ENCODE measurements around the gene SHD. TPM values are rescaled to one million over a fixed set of nuclear protein-coding genes. Genes with fewer than 3 reads are reported as not detected.

Gene SHD
- total and polyA plus RNA-seq, 2 of the 13 experiments (the other 11 are each of a cell fraction or from before 2014, with no cell fraction given), result 0.11 to 0.20 TPM

DNA sequence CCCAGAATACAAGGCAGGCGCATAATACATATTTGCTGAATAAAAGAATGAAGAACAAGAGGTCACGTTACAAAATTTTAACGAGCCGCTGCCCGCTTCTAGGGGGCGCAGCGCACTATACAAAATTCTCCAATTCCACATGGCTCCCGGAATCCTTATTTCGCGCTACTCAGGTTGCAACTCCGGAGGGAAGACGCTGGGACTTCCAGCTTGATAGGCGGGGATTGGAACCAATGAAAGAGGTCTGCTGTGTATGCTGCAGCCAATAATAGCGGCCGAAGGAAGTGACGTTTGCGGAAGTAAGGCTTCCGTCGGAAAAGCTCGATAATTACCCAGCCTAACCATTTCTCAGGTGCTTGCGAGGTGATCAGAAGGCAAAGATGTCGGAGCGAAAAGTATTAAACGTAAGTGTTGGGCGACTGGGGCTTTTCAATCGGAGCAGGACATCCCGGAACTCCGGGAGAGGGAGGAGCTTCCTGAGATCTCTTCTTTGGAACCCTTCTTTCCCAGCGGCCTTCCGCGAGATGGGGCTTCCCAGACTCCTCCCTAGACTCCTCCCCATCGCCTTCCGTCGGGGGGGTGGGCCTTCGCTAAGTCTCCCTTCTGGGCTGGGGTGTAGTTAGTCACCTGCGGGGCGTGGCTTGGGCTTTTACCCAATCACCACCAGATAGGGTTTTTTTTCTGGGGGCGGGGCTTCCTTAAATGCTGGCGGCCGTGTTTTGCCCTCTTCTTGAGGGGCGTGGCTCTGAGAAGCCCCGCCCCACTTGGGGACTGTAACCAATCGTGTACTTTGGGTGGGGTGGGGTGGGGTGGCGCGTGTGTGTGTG lies 32.1 kb upstream of the SHD start, which contains the start of gene YJU2 (continued):
- TF ChIP-seq SMAD1 (CRISPR knock-in tag; IDR thresholded peaks at IDR 0.05; ENCODE audit: borderline replicate concordance, low read depth), result 0 out of 2 replicates have a peak, but pooled peaks have one; percentile 55
- TF ChIP-seq, protein P1, sequence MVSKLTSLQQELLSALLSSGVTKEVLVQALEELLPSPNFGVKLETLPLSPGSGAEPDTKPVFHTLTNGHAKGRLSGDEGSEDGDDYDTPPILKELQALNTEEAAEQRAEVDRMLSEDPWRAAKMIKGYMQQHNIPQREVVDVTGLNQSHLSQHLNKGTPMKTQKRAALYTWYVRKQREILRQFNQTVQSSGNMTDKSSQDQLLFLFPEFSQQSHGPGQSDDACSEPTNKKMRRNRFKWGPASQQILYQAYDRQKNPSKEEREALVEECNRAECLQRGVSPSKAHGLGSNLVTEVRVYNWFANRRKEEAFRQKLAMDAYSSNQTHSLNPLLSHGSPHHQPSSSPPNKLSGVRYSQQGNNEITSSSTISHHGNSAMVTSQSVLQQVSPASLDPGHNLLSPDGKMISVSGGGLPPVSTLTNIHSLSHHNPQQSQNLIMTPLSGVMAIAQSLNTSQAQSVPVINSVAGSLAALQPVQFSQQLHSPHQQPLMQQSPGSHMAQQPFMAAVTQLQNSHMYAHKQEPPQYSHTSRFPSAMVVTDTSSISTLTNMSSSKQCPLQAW (CRISPR knock-in tag; IDR thresholded peaks at IDR 0.05), result peak; percentile 16
- TF ChIP-seq DPF2 (CRISPR knock-in tag; IDR thresholded peaks at IDR 0.05; ENCODE audit: borderline replicate concordance, low read depth), result no peak
- TF ChIP-seq, protein P2, sequence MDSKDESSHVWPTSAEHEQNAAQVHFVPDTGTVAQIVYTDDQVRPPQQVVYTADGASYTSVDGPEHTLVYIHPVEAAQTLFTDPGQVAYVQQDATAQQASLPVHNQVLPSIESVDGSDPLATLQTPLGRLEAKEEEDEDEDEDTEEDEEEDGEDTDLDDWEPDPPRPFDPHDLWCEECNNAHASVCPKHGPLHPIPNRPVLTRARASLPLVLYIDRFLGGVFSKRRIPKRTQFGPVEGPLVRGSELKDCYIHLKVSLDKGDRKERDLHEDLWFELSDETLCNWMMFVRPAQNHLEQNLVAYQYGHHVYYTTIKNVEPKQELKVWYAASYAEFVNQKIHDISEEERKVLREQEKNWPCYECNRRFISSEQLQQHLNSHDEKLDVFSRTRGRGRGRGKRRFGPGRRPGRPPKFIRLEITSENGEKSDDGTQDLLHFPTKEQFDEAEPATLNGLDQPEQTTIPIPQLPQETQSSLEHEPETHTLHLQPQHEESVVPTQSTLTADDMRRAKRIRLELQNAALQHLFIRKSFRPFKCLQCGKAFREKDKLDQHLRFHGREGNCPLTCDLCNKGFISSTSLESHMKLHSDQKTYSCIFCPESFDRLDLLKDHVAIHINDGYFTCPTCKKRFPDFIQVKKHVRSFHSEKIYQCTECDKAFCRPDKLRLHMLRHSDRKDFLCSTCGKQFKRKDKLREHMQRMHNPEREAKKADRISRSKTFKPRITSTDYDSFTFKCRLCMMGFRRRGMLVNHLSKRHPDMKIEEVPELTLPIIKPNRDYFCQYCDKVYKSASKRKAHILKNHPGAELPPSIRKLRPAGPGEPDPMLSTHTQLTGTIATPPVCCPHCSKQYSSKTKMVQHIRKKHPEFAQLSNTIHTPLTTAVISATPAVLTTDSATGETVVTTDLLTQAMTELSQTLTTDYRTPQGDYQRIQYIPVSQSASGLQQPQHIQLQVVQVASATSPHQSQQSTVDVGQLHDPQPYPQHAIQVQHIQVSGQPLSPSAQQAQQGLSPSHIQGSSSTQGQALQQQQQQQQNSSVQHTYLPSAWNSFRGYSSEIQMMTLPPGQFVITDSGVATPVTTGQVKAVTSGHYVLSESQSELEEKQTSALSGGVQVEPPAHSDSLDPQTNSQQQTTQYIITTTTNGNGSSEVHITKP (CRISPR knock-in tag; IDR thresholded peaks at IDR 0.05; ENCODE audit: low read depth), result peak; percentile 57; the same call in 1 of the 2 replicates
- no peak for TF ChIP-seq ZNF878 (CRISPR knock-in tag; IDR thresholded peaks at IDR 0.05)
- TF ChIP-seq KDM5A (IDR thresholded peaks at IDR 0.05; ENCODE audit: borderline replicate concordance, low read length), result peak; percentile 100
- TF ChIP-seq, protein P3, sequence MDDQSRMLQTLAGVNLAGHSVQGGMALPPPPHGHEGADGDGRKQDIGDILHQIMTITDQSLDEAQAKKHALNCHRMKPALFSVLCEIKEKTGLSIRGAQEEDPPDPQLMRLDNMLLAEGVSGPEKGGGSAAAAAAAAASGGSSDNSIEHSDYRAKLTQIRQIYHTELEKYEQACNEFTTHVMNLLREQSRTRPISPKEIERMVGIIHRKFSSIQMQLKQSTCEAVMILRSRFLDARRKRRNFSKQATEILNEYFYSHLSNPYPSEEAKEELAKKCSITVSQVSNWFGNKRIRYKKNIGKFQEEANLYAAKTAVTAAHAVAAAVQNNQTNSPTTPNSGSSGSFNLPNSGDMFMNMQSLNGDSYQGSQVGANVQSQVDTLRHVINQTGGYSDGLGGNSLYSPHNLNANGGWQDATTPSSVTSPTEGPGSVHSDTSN (CRISPR knock-in tag; IDR thresholded peaks at IDR 0.05; ENCODE audit: borderline replicate concordance), result peak; percentile 96
- no peak for TF ChIP-seq ZSCAN22 (CRISPR knock-in tag; IDR thresholded peaks at IDR 0.05)
- no peak for TF ChIP-seq ZSCAN25 (CRISPR knock-in tag; IDR thresholded peaks at IDR 0.05)
- peak; percentile 82; the same call in 1 of the 2 replicates for TF ChIP-seq KDM3A (CRISPR knock-in tag; IDR thresholded peaks at IDR 0.05; ENCODE audit: low read depth)
- no peak for TF ChIP-seq PAX8 (CRISPR knock-in tag; IDR thresholded peaks at IDR 0.05; ENCODE audit: borderline replicate concordance)
- TF ChIP-seq ZNF652 (CRISPR knock-in tag; IDR thresholded peaks at IDR 0.05; ENCODE audit: borderline replicate concordance, low read depth), result no peak
- TF ChIP-seq ZNF709 (CRISPR knock-in tag; IDR thresholded peaks at IDR 0.05), result peak; percentile 64
- TF ChIP-seq ZFP36L1 (CRISPR knock-in tag; IDR thresholded peaks at IDR 0.05), result no peak
- no peak for TF ChIP-seq GTF3A (CRISPR knock-in tag; conservative IDR thresholded peaks at IDR 0.05)
- peak; percentile 97 for TF ChIP-seq GABPB1 (CRISPR knock-in tag; IDR thresholded peaks at IDR 0.05)
- no peak for TF ChIP-seq DNMT3B (CRISPR knock-in tag; conservative IDR thresholded peaks at IDR 0.05)
- TF ChIP-seq SKI (IDR thresholded peaks at IDR 0.05; ENCODE audit: partially characterized antibody), result peak; percentile 7
- no peak for TF ChIP-seq ZNF234 (CRISPR knock-in tag; conservative IDR thresholded peaks at IDR 0.05)
- TF ChIP-seq, protein P4, sequence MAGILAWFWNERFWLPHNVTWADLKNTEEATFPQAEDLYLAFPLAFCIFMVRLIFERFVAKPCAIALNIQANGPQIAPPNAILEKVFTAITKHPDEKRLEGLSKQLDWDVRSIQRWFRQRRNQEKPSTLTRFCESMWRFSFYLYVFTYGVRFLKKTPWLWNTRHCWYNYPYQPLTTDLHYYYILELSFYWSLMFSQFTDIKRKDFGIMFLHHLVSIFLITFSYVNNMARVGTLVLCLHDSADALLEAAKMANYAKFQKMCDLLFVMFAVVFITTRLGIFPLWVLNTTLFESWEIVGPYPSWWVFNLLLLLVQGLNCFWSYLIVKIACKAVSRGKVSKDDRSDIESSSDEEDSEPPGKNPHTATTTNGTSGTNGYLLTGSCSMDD (CRISPR knock-in tag; IDR thresholded peaks at IDR 0.05), result no peak
- TF ChIP-seq ZBTB1 (CRISPR knock-in tag; IDR thresholded peaks at IDR 0.05; ENCODE audit: borderline replicate concordance), result no peak
- TF ChIP-seq ZNF562 (CRISPR knock-in tag; IDR thresholded peaks at IDR 0.05; ENCODE audit: borderline replicate concordance), result no peak
